ENCODE data around the gene CUL4A.

- TF ChIP-seq CTCF (conservative IDR thresholded peaks at IDR 0.05; ENCODE audit: low read length) (no peak), EZH2phosphoT487 (IDR thresholded peaks at IDR 0.05; ENCODE audit: borderline replicate concordance) (no peak)
Measured at GRCh38 chr13:113209759-113210421, 477 bp downstream of the CUL4A start.
